Measurements from ENCODE around the gene HSPB1.
A peak's percentile ranks its signal among the peaks of the same experiment; 100 is the strongest.
"Not testable (repeated sequence)": the region's sequence is repeated elsewhere in the genome, so short reads cannot be mapped to it uniquely, and the experiment has no call there.

The HSPB1 gene

GRCh38 chr7:76291351-76292212, 10.9 kb upstream of the HSPB1 start:
- POLR2A ChIA-PET = interaction anchor here (0.7 to 2.1 kb wide), 4 partner anchors 11 to 26 kb away, joined by 3 to 8 read pairs (median 4); no protein-coding TSS in a partner anchor
- CTCF ChIA-PET = interaction anchor here (0.6 to 2.8 kb wide), 11 partner anchors 9 to 223 kb away, joined by 3 to 21 read pairs (median 3); partner anchors contain the start of gene HSPB1
- no peak for TF ChIP-seq FOXA1 (IDR thresholded peaks at IDR 0.05)
- no peak for TF ChIP-seq CTBP1 (IDR thresholded peaks at IDR 0.05; ENCODE audit: borderline replicate concordance)
- no peak for TF ChIP-seq FOXM1 (IDR thresholded peaks at IDR 0.05; ENCODE audit: borderline replicate concordance)
- TF ChIP-seq SP1 (IDR thresholded peaks at IDR 0.05) = no peak
- TF ChIP-seq PKNOX1 (IDR thresholded peaks at IDR 0.05) = no peak
- DNase-seq (ENCODE audit: extremely low spot score) = peak; percentile 89

- CTCF ChIA-PET = interaction anchor here (0.6 to 2.8 kb wide), 9 partner anchors 16 to 223 kb away, joined by 3 to 21 read pairs (median 3); no protein-coding TSS in a partner anchor
- POLR2A ChIA-PET = interaction anchor here (0.6 to 2.1 kb wide), 3 partner anchors 15 to 26 kb away, joined by 3 to 8 read pairs (median 6); no protein-coding TSS in a partner anchor
- TF ChIP-seq FOXK2 (IDR thresholded peaks at IDR 0.05) (no peak), SUZ12 (IDR thresholded peaks at IDR 0.05) (no peak), BHLHE40 (IDR thresholded peaks at IDR 0.05; ENCODE audit: borderline replicate concordance) (no peak), FOXM1 (IDR thresholded peaks at IDR 0.05; ENCODE audit: borderline replicate concordance) (no peak), ELF4 (IDR thresholded peaks at IDR 0.05) (no peak), LEF1 (IDR thresholded peaks at IDR 0.05; ENCODE audit: borderline replicate concordance) (no peak), NFRKB (IDR thresholded peaks at IDR 0.05) (no peak), HDGF (IDR thresholded peaks at IDR 0.05; ENCODE audit: borderline replicate concordance) (no peak)
- no peak for DNase-seq (ENCODE audit: extremely low spot score)
Observed at GRCh38 chr7:76292213-76292573, 10.3 kb upstream of the HSPB1 start.

- POLR2A ChIA-PET = interaction anchor here (0.6 to 2.1 kb wide), 3 partner anchors 14 to 25 kb away, joined by 3 to 8 read pairs (median 6); no protein-coding TSS in a partner anchor
- DNase-seq (ENCODE audit: extremely low spot score) = not testable (repeated sequence)
- CTCF ChIA-PET = interaction anchor here (1.0 to 2.8 kb wide), 3 partner anchors 15 to 21 kb away, joined by 7 to 21 read pairs (median 17); no protein-coding TSS in a partner anchor
Observed at GRCh38 chr7:76292911-76293310, 9.6 kb upstream of the HSPB1 start.

GRCh38 chr7:76293407-76293901, 9.0 kb upstream of the HSPB1 start:
- TF ChIP-seq ZNF384 (IDR thresholded peaks at IDR 0.05) (no peak), FOXM1 (IDR thresholded peaks at IDR 0.05; ENCODE audit: borderline replicate concordance) (no peak), ELF4 (IDR thresholded peaks at IDR 0.05) (no peak), ARNT (IDR thresholded peaks at IDR 0.05) (no peak), HDGF (IDR thresholded peaks at IDR 0.05; ENCODE audit: borderline replicate concordance) (no peak), FOXA1 (IDR thresholded peaks at IDR 0.05) (no peak), CTBP1 (IDR thresholded peaks at IDR 0.05; ENCODE audit: borderline replicate concordance) (no peak), LEF1 (IDR thresholded peaks at IDR 0.05; ENCODE audit: borderline replicate concordance) (no peak), SUZ12 (IDR thresholded peaks at IDR 0.05) (no peak), NFRKB (IDR thresholded peaks at IDR 0.05) (no peak), BHLHE40 (IDR thresholded peaks at IDR 0.05; ENCODE audit: borderline replicate concordance) (no peak), TARDBP (IDR thresholded peaks at IDR 0.05) (no peak), L3MBTL2 (conservative IDR thresholded peaks at IDR 0.05) (no peak), PKNOX1 (IDR thresholded peaks at IDR 0.05) (no peak), SP1 (IDR thresholded peaks at IDR 0.05) (no peak), FOXK2 (IDR thresholded peaks at IDR 0.05) (no peak)
- ChIA-PET POLR2A (interaction anchor here (1.2 kb wide), 1 partner anchor 127 kb away, joined by 3 read pairs; no protein-coding TSS in a partner anchor), CTCF (no interaction called here)
- DNase-seq (ENCODE audit: extremely low spot score) = no peak

GRCh38 chr7:76294344-76295024, 8.0 kb upstream of the HSPB1 start:
- ChIA-PET CTCF (interaction anchor here (0.7 to 1.3 kb wide), 2 partner anchors 13 to 19 kb away, joined by 3 to 6 read pairs; no protein-coding TSS in a partner anchor), POLR2A (interaction anchor here (1.2 kb wide), 2 partner anchors 9 to 128 kb away, joined by 3 to 5 read pairs; no protein-coding TSS in a partner anchor)
- TF ChIP-seq PKNOX1 (IDR thresholded peaks at IDR 0.05) = peak; percentile 89
- TF ChIP-seq ARNT (IDR thresholded peaks at IDR 0.05) = no peak
- no peak for DNase-seq (ENCODE audit: extremely low spot score)

Data from HEK293T (cell line).